GM12878 (cell line): ENCODE results near the gene NT5DC4. TPM values are rescaled to one million over a fixed set of nuclear protein-coding genes. Genes with fewer than 3 reads are reported as not detected.
A peak's percentile ranks its signal among the peaks of the same experiment; 100 is the strongest.

ENCODE experiments used
- CREB1 ChIP-seq: IDR thresholded peaks from 2 replicates; pipeline ENCODE4 v1.6.1; 2012; ENCODE audit warnings: low read depth, mild to moderate bottlenecking, inconsistent platforms
- ETV6 ChIP-seq, 2 experiments: fragments of 450-650 bp in 1 of 2; IDR thresholded peaks in 1 of 2; conservative IDR thresholded peaks in 1 of 2; 2 replicates each; pipeline ENCODE4 v1.6.1; 2014; ENCODE audit warnings: antibody characterized with exemption in 1 of 2, borderline replicate concordance in 1 of 2, low read depth in 1 of 2, mild to moderate bottlenecking in 1 of 2, moderate library complexity in 1 of 2
- FOS ChIP-seq: IDR thresholded peaks from 3 replicates; pipeline ENCODE4 v1.6.1; 2011; ENCODE audit warnings: borderline replicate concordance; ENCODE audit not compliant: insufficient read length; ENCODE audit errors: extremely low read depth
- FOXK2 ChIP-seq: fragments of 450-650 bp; IDR thresholded peaks from 2 replicates; pipeline ENCODE4 v1.6.1; 2017; ENCODE audit warnings: mild to moderate bottlenecking, moderate library complexity
- IRF3 ChIP-seq: fragments of 450-650 bp; IDR thresholded peaks from 2 replicates; pipeline ENCODE4 v1.6.1; 2014; ENCODE audit warnings: mild to moderate bottlenecking
- LARP7 ChIP-seq: fragments of 450-650 bp; IDR thresholded peaks from 2 replicates; pipeline ENCODE4 v1.6.1; 2017; ENCODE audit warnings: mild to moderate bottlenecking
- MEF2A ChIP-seq: IDR thresholded peaks from 2 replicates; pipeline ENCODE4 v1.6.1; 2011; ENCODE audit warnings: low read depth, mild to moderate bottlenecking, low read length, moderate library complexity; ENCODE audit not compliant: insufficient read depth
- NFXL1 ChIP-seq: fragments of 450-650 bp; IDR thresholded peaks from 2 replicates; pipeline ENCODE4 v1.6.1; 2017; ENCODE audit warnings: antibody characterized with exemption, mild to moderate bottlenecking, borderline replicate concordance
- NFYA ChIP-seq: IDR thresholded peaks from 2 replicates; pipeline ENCODE4 v1.6.1; 2011; ENCODE audit warnings: low read depth, mild to moderate bottlenecking, low read length, improper control_type of control experiment, borderline replicate concordance
- NFYB ChIP-seq: IDR thresholded peaks from 2 replicates; pipeline ENCODE4 v1.6.1; 2011; ENCODE audit warnings: low read depth, mild to moderate bottlenecking, low read length, improper control_type of control experiment, moderate library complexity; ENCODE audit not compliant: insufficient read depth
- POU2F2 ChIP-seq: IDR thresholded peaks from 3 replicates; pipeline ENCODE4 v1.6.1; 2011; ENCODE audit warnings: low read depth, mild to moderate bottlenecking, low read length, borderline replicate concordance
- PRDM15 ChIP-seq: fragments of 450-650 bp; formaldehyde crosslinking; IDR thresholded peaks from 2 replicates; pipeline ENCODE4 v1.4.0; 2020; ENCODE audit warnings: mild to moderate bottlenecking, moderate library complexity
- RAD51 ChIP-seq: fragments of 450-650 bp; IDR thresholded peaks from 2 replicates; pipeline ENCODE4 v1.6.1; 2016; ENCODE audit warnings: moderate library complexity, mild to moderate bottlenecking, inconsistent platforms
- RB1 ChIP-seq: fragments of 450-650 bp; formaldehyde crosslinking; IDR thresholded peaks from 2 replicates; pipeline ENCODE4 v1.6.1; 2017; ENCODE audit warnings: mild to moderate bottlenecking, borderline replicate concordance
- RELA ChIP-seq: fragments of 450-650 bp; IDR thresholded peaks from 2 replicates; pipeline ENCODE4 v1.8.0; 2014; ENCODE audit warnings: borderline replicate concordance; ENCODE audit not compliant: partially characterized antibody
- SIX5 ChIP-seq: IDR thresholded peaks from 2 replicates; pipeline ENCODE4 v1.6.1; 2011; ENCODE audit warnings: mild to moderate bottlenecking, low read depth, low read length, moderate library complexity; ENCODE audit not compliant: severe bottlenecking
- STAT1 ChIP-seq: fragments of 450-650 bp; conservative IDR thresholded peaks from 2 replicates; pipeline ENCODE4 v1.6.1; 2014; ENCODE audit warnings: antibody characterized with exemption, mild to moderate bottlenecking
- polyA plus RNA-seq, 11 experiments: library from polyadenylated mRNA; depleted of rRNA in 4 of 11; unstranded in 6 of 11; stranded (reverse) in 5 of 11; fragments of >200 nt; fragmentation: Nextera tagmentation in 4 of 11; fragmentation: Illumina TruSeq in 1 of 11; extraction: Ambion mirVana in 4 of 11; extraction: Trizol in 1 of 11; gene quantifications; 1 replicate in 1 of 11; 2 replicates in 10 of 11; pipeline versions ENCODE4 v1.2.1 to v1.2.3, GENCODE V29; 2011 to 2016; ENCODE audit warnings: inconsistent platforms in 2 of 11, missing spikeins in 2 of 11, low read depth in 1 of 11
- total RNA-seq, 4 experiments: library from RNA; depleted of rRNA in 3 of 4; stranded (reverse); fragments of >200 nt in 3 of 4; fragmentation: Illumina TruSeq in 1 of 4; extraction: Trizol in 1 of 4; gene quantifications; 2 replicates each; pipeline versions ENCODE4 v1.2.1 to v1.2.3, GENCODE V29; 2013 to 2021
- TF ChIP-seq, protein P1 (sequence below): fragments of 450-650 bp; IDR thresholded peaks from 2 replicates; pipeline ENCODE4 v1.6.1; 2017; ENCODE audit warnings: low read depth, mild to moderate bottlenecking, moderate library complexity
- TF ChIP-seq, protein P2 (sequence below): fragments of 450-650 bp; IDR thresholded peaks from 2 replicates; pipeline ENCODE4 v1.6.1; 2017; ENCODE audit warnings: antibody characterized with exemption, mild to moderate bottlenecking, moderate library complexity

Gene NT5DC4
- total and polyA plus RNA-seq, 10 of the 15 experiments (the other 5 are each of a cell fraction or from before 2014, with no cell fraction given): 0.04 to 2.6 (median 0.32) TPM; not detected in 2

DNA sequence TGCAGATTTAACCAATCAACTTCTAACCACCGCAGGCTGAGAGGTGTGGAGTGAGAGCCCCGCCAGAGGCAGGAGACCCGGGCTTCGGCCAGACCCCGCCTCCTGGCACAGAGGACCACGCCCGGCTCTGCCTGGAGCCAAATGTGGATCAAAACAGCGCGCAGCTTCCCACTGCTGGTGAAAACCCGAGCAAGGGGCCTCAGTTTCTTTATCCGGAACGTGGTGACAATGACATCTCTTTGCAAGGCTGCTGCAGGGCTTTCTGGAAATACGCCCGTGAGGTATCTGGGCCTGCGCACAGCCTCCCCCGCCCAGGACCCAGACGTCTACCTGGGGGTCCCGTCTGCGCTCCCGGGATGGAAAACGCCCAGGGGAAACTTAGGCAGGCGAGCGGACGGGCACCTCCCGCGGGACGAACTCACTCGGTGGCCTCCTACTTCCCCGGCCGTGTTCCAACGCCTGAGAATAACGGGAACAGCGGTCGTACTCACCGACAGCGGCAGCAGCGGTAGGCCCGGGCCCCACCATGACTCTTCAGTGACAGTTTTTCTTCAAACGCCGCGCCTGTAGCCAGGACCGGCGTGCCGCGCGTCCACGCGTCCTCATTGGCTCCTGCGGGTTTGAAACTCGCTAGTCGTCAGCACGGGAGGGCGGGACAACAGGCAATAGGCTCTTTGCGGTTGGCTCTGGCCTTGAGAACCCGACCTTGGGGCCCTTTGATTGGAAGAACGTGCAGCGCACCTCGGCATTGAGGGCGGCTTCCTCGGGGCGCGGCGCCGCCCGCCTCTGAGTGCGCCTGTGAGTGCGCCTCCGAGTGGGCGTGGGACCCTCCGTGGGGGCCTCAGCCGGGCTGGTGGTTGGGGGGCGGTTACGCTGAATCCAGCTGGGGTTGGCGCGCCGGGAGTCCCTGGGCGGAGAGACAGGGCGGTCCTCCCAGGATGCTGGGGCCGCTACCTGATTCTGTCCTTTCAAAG lies 43.5 kb downstream of the NT5DC4 start, which contains the start of gene CKAP2L (continued):
- TF ChIP-seq, protein P1, sequence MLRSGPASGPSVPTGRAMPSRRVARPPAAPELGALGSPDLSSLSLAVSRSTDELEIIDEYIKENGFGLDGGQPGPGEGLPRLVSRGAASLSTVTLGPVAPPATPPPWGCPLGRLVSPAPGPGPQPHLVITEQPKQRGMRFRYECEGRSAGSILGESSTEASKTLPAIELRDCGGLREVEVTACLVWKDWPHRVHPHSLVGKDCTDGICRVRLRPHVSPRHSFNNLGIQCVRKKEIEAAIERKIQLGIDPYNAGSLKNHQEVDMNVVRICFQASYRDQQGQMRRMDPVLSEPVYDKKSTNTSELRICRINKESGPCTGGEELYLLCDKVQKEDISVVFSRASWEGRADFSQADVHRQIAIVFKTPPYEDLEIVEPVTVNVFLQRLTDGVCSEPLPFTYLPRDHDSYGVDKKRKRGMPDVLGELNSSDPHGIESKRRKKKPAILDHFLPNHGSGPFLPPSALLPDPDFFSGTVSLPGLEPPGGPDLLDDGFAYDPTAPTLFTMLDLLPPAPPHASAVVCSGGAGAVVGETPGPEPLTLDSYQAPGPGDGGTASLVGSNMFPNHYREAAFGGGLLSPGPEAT: peak; percentile 50; the same call in 1 of the 2 replicates
- TF ChIP-seq RELA: no peak
- peak; percentile 95 for TF ChIP-seq NFYB
- no peak for TF ChIP-seq ETV6 (conservative IDR thresholded peaks at IDR 0.05 in 1 of 2, IDR thresholded peaks at IDR 0.05 in 1 of 2; ENCODE audit: borderline replicate concordance in 1 of 2, low read depth in 1 of 2)
- TF ChIP-seq, protein P2, sequence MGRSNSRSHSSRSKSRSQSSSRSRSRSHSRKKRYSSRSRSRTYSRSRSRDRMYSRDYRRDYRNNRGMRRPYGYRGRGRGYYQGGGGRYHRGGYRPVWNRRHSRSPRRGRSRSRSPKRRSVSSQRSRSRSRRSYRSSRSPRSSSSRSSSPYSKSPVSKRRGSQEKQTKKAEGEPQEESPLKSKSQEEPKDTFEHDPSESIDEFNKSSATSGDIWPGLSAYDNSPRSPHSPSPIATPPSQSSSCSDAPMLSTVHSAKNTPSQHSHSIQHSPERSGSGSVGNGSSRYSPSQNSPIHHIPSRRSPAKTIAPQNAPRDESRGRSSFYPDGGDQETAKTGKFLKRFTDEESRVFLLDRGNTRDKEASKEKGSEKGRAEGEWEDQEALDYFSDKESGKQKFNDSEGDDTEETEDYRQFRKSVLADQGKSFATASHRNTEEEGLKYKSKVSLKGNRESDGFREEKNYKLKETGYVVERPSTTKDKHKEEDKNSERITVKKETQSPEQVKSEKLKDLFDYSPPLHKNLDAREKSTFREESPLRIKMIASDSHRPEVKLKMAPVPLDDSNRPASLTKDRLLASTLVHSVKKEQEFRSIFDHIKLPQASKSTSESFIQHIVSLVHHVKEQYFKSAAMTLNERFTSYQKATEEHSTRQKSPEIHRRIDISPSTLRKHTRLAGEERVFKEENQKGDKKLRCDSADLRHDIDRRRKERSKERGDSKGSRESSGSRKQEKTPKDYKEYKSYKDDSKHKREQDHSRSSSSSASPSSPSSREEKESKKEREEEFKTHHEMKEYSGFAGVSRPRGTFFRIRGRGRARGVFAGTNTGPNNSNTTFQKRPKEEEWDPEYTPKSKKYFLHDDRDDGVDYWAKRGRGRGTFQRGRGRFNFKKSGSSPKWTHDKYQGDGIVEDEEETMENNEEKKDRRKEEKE: no peak
- 0 out of 2 replicates have a peak, but pooled peaks have one; percentile 36 for TF ChIP-seq STAT1
- TF ChIP-seq PRDM15 (CRISPR knock-in tag): no peak
- TF ChIP-seq POU2F2: peak; percentile 28; the same call in 1 of the 3 replicates
- TF ChIP-seq FOS: peak; percentile 56
- no peak for TF ChIP-seq MEF2A
- no peak for TF ChIP-seq NFXL1
- TF ChIP-seq SIX5: no peak
- peak; percentile 72 for TF ChIP-seq NFYA
- peak; percentile 96 for TF ChIP-seq CREB1
- TF ChIP-seq IRF3: peak; percentile 80
- peak; percentile 20; the same call in 1 of the 2 replicates for TF ChIP-seq RB1
- TF ChIP-seq RAD51: no peak
- 0 out of 2 replicates have a peak, but pooled peaks have one; percentile 50 for TF ChIP-seq FOXK2
- 0 out of 2 replicates have a peak, but pooled peaks have one; percentile 40 for TF ChIP-seq LARP7
